SH-SY5Y (cell line): ENCODE data around the gene ITPR1.

Experiments used
- GATA2 ChIP-seq: IDR thresholded peaks from 2 replicates; pipeline ENCODE4 v1.6.1; 2011; ENCODE audit warnings: mild to moderate bottlenecking, low read depth, low read length
- GATA3 ChIP-seq: IDR thresholded peaks from 2 replicates; pipeline ENCODE4 v1.6.1; 2011; ENCODE audit warnings: low read depth, mild to moderate bottlenecking, low read length, moderate library complexity

DNA sequence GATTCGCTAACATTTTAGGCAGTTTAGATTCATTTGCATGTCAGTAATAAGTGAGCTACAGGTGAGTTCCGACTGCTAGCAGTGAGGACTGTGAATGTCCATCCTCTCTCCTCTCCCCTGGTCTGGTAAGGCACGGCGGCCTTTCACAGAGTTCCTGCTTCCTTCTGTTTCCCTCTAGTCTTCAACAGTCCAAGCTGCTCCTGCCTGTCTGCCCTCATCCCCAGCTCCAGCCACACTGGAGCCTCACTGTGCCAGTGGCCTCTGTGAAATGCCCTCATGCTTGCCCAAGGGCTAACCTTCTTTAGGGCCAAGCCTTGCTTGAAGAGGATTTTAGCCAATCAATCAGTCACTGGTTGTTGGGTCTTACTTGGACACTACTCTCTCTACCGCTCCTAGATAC is 340.3 kb downstream of the ITPR1 start:
- TF ChIP-seq GATA3 (no peak), GATA2 (no peak)
